ENCODE measurements around the gene NCAN.

Gene NCAN

DNA sequence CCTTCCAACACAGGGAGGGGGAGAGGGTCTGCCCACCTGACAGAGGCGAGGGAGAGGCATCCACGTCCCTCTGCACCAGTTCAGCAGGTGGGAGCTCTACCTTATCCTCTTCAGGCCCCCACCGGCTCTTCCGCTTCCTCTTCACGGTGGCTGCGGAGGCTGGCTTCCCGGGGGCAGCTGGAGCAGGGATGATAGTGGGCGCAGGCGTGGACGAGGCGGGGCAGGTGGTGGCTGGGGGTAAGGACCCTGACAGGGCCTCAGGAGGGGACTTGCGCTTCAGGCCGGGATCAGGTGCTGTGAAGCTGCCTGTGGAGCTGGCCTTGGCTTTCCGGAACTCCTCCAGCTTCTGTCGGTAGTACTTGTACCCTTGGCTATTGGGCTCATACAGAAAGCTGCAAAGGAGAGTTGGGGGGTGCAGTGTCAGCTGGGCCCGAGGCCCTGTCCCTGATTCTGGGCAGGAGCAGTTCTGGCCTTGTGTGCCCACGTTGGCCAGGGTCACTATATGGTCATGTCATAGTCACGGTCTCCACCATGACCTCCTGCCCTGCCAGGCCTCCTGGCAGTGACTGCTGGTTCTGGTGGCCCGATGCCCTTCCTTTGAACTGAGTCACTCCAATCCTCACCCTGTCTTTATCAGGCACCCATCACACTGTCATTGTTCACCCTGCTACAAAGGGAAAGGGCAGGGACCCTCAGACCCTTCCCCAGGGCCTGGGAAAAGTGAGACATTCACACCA lies 85.4 kb downstream of the NCAN start:
- Histone ChIP-seq H3K27ac (ENCODE audit: low read depth, low read length) (no peak overlapping the region), H3K36me3 (ENCODE audit: insufficient read depth, low read length) (peaks cover 4% of the 10 kb centered on the region; the same call in 1 of the 2 replicates), H3K79me2 (ENCODE audit: control insufficient read depth, insufficient read depth, low read length, unreplicated experiment) (no peaks in the 10 kb centered on the region), H3K4me3 (ENCODE audit: low read depth, low read length) (no peak overlapping the region), H3K4me1 (ENCODE audit: control insufficient read depth, insufficient read depth, low read length, unreplicated experiment) (no peaks in the 10 kb centered on the region), H2AFZ (ENCODE audit: low read length, unreplicated experiment) (no peak overlapping the region), H3K27me3 (ENCODE audit: insufficient read depth, low read length) (no peaks in the 10 kb centered on the region)

DNA sequence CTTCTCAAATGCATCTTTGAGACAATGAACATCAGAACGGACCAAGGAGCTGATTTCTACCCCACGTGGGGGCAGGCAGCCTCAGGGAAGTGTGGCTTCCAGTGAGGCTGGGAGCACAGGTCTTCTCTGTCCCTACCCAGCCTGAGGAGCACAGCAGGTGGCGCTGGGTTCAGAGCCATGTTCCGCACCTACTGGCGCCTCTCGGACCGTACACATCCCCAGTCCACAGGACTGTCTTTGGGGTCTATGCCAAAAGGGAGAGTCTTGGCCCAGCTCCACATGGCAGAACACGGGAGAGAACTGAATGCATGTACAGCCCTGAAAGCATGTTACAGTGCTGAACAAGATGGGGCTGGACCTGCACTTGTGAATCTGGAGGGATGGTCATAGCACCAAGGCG lies 86.0 kb downstream of the NCAN start:
- Histone ChIP-seq H3K36me3 (ENCODE audit: insufficient read depth, low read length) (peaks cover 4% of the 10 kb centered on the region; the same call in 1 of the 2 replicates), H3K4me3 (ENCODE audit: low read depth, low read length) (no peak overlapping the region), H3K79me2 (ENCODE audit: control insufficient read depth, insufficient read depth, low read length, unreplicated experiment) (no peaks in the 10 kb centered on the region), H3K4me1 (ENCODE audit: control insufficient read depth, insufficient read depth, low read length, unreplicated experiment) (no peaks in the 10 kb centered on the region), H3K27me3 (ENCODE audit: insufficient read depth, low read length) (no peaks in the 10 kb centered on the region), H3K27ac (ENCODE audit: low read depth, low read length) (no peak overlapping the region), H2AFZ (ENCODE audit: low read length, unreplicated experiment) (no peak overlapping the region)

DNA sequence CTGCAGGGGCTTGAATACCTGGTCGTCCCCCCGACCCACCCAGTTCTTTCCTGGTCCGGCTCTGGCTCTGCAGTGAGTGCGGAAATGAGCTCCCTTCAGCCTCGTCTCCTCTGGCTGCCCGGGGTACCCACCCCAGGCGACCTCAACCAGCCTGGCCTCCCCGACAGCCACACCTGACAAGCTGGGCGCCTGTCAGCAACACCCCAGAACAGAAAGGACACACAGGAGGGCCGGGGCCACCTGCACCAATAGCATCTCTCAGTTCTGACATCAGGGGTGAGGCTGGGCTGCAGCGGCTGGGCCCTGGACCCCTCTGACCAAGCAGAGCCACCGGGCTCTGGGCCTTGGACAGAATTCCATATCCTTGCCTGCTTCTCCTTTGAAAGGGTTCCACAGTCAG lies 88.9 kb downstream of the NCAN start:
- Histone ChIP-seq H3K79me2 (ENCODE audit: control insufficient read depth, insufficient read depth, low read length, unreplicated experiment) (no peaks in the 10 kb centered on the region), H2AFZ (ENCODE audit: low read length, unreplicated experiment) (no peak overlapping the region), H3K36me3 (ENCODE audit: insufficient read depth, low read length) (no peaks in the 10 kb centered on the region), H3K27me3 (ENCODE audit: insufficient read depth, low read length) (no peaks in the 10 kb centered on the region), H3K27ac (ENCODE audit: low read depth, low read length) (no peak overlapping the region), H3K4me3 (ENCODE audit: low read depth, low read length) (no peak overlapping the region), H3K4me1 (ENCODE audit: control insufficient read depth, insufficient read depth, low read length, unreplicated experiment) (no peaks in the 10 kb centered on the region)

Data from ACC112 (cell line).